ENCODE data around the gene MRPS26.

- TF ChIP-seq CTCF (IDR thresholded peaks at IDR 0.05; ENCODE audit: low read depth, low read length) (no peak), EZH2phosphoT487 (IDR thresholded peaks at IDR 0.05; ENCODE audit: low read depth) (no peak)
These were observed 31.7 kb upstream of the MRPS26 start for GRCh38 chr20:3014179-3014578.
